Peyer's patch (tissue), 4 donors: ENCODE results near the gene TNPO3. TPM values are rescaled to one million over a fixed set of nuclear protein-coding genes. Genes with fewer than 3 reads are reported as not detected.

Experiments used
- DNase-seq, 3 donors: peaks; one replicate each; pipeline ENCODE4 v3.0.0-alpha.2; 2017 to 2019
- H3K27ac ChIP-seq, 4 donors: fragments of 200-600 bp; sonication (generic); one replicate each; pipeline ENCODE4 v1.5.1; 2016 to 2019
- H3K27me3 ChIP-seq, 2 donors: fragments of 200-600 bp; sonication (generic); one replicate each; pipeline ENCODE4 v1.5.1; 2019
- H3K36me3 ChIP-seq, 3 donors: fragments of 200-600 bp; sonication (generic); one replicate each; pipeline ENCODE4 v1.5.1; 2016 to 2019
- H3K4me1 ChIP-seq, 4 donors: fragments of 200-600 bp; sonication (generic); one replicate each; pipeline ENCODE4 v1.5.1; 2016 to 2019
- H3K4me3 ChIP-seq, 4 donors: fragments of 200-600 bp; sonication (generic); 1 replicate in 3 of 4; 2 replicates in 1 of 4; pipeline ENCODE4 v1.5.1; 2016 to 2019; ENCODE audit warnings: mild to moderate bottlenecking in 1 of 4
- H3K9me3 ChIP-seq, 4 donors: fragments of 200-600 bp; sonication (generic); one replicate each; pipeline ENCODE4 v1.5.1; 2016 to 2019; ENCODE audit warnings: mild to moderate bottlenecking in 1 of 4
- CTCF ChIP-seq, 6 experiments: fragments of 450-650 bp in 4 of 6; fragments of 200-600 bp in 2 of 6; sonication (generic) in 1 of 6; IDR thresholded peaks; one replicate each; pipeline ENCODE4 v1.5.1; 2017 to 2019; ENCODE audit warnings: antibody characterized with exemption in 6 of 6, mild to moderate bottlenecking in 3 of 6, moderate library complexity in 1 of 6
- POLR2A ChIP-seq, 2 donors: fragments of 450-650 bp; IDR thresholded peaks; one replicate each; pipeline ENCODE4 v1.5.1; 2017; ENCODE audit warnings: antibody characterized with exemption in 2 of 2, mild to moderate bottlenecking in 2 of 2, moderate library complexity in 2 of 2
- total RNA-seq, 4 donors: library from RNA; depleted of rRNA; stranded (reverse); fragments of >200 nt; gene quantifications; one replicate each; pipeline ENCODE4 v1.1.0, GENCODE V29; 2016

TNPO3 gene
- total RNA-seq, 4 donors from 2014 or later: 25.2 to 55.3 (median 42.1) TPM

- Histone ChIP-seq H3K4me1 (peaks cover 0 to 23% (median 15%) of the 10 kb centered on the region in 4 donors), H3K9me3 (no peaks in the 10 kb centered on the region), H3K36me3 (no peaks in the 10 kb centered on the region), H3K27ac (peak overlapping the region in 3 of 4 donors; percentile 9 to 57 (median 10)), H3K27me3 (no peaks in the 10 kb centered on the region), H3K4me3 (peak overlapping the region in 1 of 4 donors; percentile 3)
- peak in 2 of 3 donors; percentile 79 to 84 for DNase-seq
- TF ChIP-seq CTCF (IDR thresholded peaks at IDR 0.05) (no peak), POLR2A (IDR thresholded peaks at IDR 0.05) (no peak)
These were observed 121.6 kb downstream of the TNPO3 start for GRCh38 chr7:128933180-128933891.

- Histone ChIP-seq H3K9me3 (no peaks in the 10 kb centered on the region), H3K4me3 (peak overlapping the region in 1 of 4 donors; percentile 3), H3K27me3 (no peaks in the 10 kb centered on the region), H3K27ac (peak overlapping the region in 1 of 4 donors; percentile 57), H3K36me3 (no peaks in the 10 kb centered on the region), H3K4me1 (peaks cover 0 to 23% (median 14%) of the 10 kb centered on the region in 4 donors)
- TF ChIP-seq POLR2A (IDR thresholded peaks at IDR 0.05) (no peak), CTCF (IDR thresholded peaks at IDR 0.05) (no peak)
- DNase-seq: no peak
These were observed 122.1 kb downstream of the TNPO3 start for GRCh38 chr7:128932862-128933179.

- no peaks in the 10 kb centered on the region for H3K36me3 ChIP-seq
- H3K4me3 ChIP-seq: no peak overlapping the region
- peaks cover 0 to 18% (median 11%) of the 10 kb centered on the region in 4 donors for H3K4me1 ChIP-seq
- no peak for TF ChIP-seq POLR2A (IDR thresholded peaks at IDR 0.05)
- TF ChIP-seq CTCF (IDR thresholded peaks at IDR 0.05): no peak
- no peaks in the 10 kb centered on the region for H3K27me3 ChIP-seq
- no peaks in the 10 kb centered on the region for H3K9me3 ChIP-seq
- peak overlapping the region in 1 of 4 donors; percentile 57 for H3K27ac ChIP-seq
- peak in 2 of 3 donors; percentile 29 to 37 for DNase-seq
These were observed 122.7 kb downstream of the TNPO3 start for GRCh38 chr7:128931965-128932861.

- Histone ChIP-seq H3K4me3 (no peak overlapping the region), H3K9me3 (no peaks in the 10 kb centered on the region), H3K27me3 (no peaks in the 10 kb centered on the region), H3K27ac (no peak overlapping the region), H3K4me1 (peaks cover 0 to 14% (median 7%) of the 10 kb centered on the region in 4 donors), H3K36me3 (no peaks in the 10 kb centered on the region)
- peak in 2 of 3 donors; percentile 30 to 42 for DNase-seq
- TF ChIP-seq POLR2A (IDR thresholded peaks at IDR 0.05): no peak
- TF ChIP-seq CTCF (IDR thresholded peaks at IDR 0.05): no peak
These were observed 123.6 kb downstream of the TNPO3 start for GRCh38 chr7:128931190-128931798.

- H3K4me3 ChIP-seq: no peak overlapping the region
- H3K4me1 ChIP-seq: peaks cover 0 to 14% (median 3%) of the 10 kb centered on the region in 4 donors
- H3K36me3 ChIP-seq: no peaks in the 10 kb centered on the region
- H3K27ac ChIP-seq: no peak overlapping the region
- H3K9me3 ChIP-seq: no peaks in the 10 kb centered on the region
- H3K27me3 ChIP-seq: no peaks in the 10 kb centered on the region
- TF ChIP-seq POLR2A (IDR thresholded peaks at IDR 0.05) (no peak), CTCF (IDR thresholded peaks at IDR 0.05) (no peak)
- DNase-seq: peak in 2 of 3 donors; percentile 32
These were observed 125.8 kb downstream of the TNPO3 start for GRCh38 chr7:128928882-128929788.
